GM10266 (cell line): ENCODE results near the gene ACTR1A.

Source experiments
- DNase-seq: peaks from one replicate; pipeline ENCODE4 v3.0.0; 2012; ENCODE audit errors: extremely low spot score
- CTCF ChIP-seq: IDR thresholded peaks from 2 replicates; pipeline ENCODE4 v1.5.1; 2012; ENCODE audit warnings: mild to moderate bottlenecking, low read depth; ENCODE audit not compliant: control insufficient read depth, insufficient read depth; ENCODE audit errors: missing control alignments

Gene ACTR1A

GRCh38 chr10:102470579-102471546 lies 31.6 kb downstream of the ACTR1A start:
- DNase-seq = no peak
- TF ChIP-seq CTCF = no peak

DNA sequence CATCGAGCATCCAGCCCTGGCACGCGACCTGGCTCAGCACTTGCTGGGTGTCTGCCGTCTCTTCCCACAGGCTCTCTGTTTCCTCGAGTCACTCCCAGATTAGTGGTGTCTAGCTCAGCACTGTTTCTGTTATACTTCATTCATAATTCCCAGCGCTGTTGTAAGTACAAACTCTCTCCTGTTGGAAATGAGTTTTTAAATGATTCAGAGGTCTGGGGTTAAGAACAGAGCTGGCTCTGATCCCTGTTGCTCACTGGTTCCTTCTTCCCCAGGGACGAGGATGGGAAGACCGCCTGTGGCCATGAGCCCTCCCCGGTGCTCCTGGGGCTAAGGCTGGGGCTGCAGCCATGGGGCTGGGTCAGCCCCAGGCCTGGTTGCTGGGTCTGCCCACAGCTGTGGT lies 33.8 kb downstream of the ACTR1A start:
- DNase-seq = no peak
- no peak for TF ChIP-seq CTCF

GRCh38 chr10:102467971-102468438 lies 34.5 kb downstream of the ACTR1A start:
- no peak for TF ChIP-seq CTCF
- no peak for DNase-seq

DNA sequence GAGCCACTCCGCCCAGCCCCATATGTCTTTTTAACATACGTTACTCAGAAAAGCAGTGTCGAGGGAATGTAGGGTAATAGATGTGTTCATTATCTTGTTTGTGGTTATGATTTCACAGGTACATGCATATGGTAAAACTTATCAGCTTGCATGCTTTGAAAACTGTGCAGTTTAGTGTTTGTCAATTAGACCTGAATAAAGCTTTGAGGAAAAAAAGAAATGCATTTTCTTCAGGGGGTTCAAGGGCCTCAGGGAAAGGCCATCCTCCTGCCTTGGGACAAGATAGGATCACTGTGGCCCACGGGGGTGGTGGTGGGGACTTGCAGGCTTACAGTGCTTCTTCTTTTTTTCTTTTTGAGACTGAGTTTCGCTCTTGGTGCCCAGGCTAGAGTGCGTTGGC lies 35.2 kb downstream of the ACTR1A start:
- DNase-seq = no peak
- no peak for TF ChIP-seq CTCF

DNA sequence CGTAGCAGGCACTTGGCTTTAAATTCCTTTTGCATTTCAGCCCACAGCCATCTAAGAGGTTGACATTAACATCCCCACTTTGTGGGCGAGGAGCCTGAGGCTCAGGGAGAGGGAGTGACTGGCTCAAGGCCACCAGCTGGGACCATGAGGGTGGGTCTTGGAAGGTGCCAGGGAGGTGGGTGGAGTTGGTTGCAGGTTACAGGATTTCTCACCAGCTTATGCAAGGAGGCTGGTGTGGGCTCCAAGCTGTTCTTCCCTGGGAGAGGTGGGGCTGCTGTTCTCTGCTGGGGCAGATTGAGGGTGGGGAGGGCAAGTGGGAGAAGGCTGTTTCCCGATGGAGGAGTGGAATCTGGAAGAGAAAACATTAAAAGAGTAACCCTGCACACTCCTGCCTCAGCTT lies 37.0 kb downstream of the ACTR1A start:
- no peak for TF ChIP-seq CTCF
- no peak for DNase-seq

DNA sequence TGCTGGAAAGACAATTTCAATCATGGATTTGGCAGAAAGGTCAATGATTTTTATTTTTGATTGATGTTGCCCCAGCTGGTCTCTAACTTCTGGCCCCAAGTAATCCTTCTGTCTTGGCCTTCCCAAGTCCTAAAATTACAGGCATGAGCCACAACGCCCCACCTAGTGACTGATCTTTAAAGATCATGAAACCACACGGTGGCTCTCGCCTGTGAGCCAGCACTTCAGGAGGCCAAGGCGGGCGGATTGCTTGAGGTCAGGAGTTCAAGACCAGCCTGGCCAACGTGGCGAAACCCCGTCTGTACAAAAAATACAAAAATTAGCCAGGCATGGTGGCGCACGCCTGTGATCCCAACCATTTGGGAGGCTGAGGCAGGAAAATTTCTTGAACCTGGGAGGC lies 38.5 kb downstream of the ACTR1A start:
- TF ChIP-seq CTCF = no peak
- DNase-seq = no peak

GRCh38 chr10:102462512-102463054 lies 39.9 kb downstream of the ACTR1A start:
- no peak for DNase-seq
- TF ChIP-seq CTCF = no peak
